Hepatocyte (in vitro differentiated cells): ENCODE results near the gene EVPLL. TPM values are rescaled to one million over a fixed set of nuclear protein-coding genes. Genes with fewer than 3 reads are reported as not detected.

Source experiments
- DNase-seq: peaks from one replicate; pipeline ENCODE4 v3.0.0-alpha.2; 2016; ENCODE audit warnings: low spot score
- H2AFZ ChIP-seq: fragments of 200-600 bp; sonication (generic); 2 replicates; pipeline ENCODE4 v1.6.0; 2016; ENCODE audit warnings: antibody characterized with exemption, mild to moderate bottlenecking
- H3K27ac ChIP-seq: fragments of 200-600 bp; sonication (generic); 2 replicates; pipeline ENCODE4 v1.5.1; 2016; ENCODE audit warnings: mild to moderate bottlenecking
- H3K27me3 ChIP-seq: fragments of 200-600 bp; sonication (generic); 2 replicates; pipeline ENCODE4 v1.6.1; 2016
- H3K36me3 ChIP-seq: fragments of 200-600 bp; sonication (generic); replicated peaks from 2 replicates; pipeline ENCODE4 v1.5.1; 2016; ENCODE audit warnings: low read depth; ENCODE audit not compliant: insufficient read depth
- H3K4me1 ChIP-seq: fragments of 200-600 bp; sonication (generic); 2 replicates; pipeline ENCODE4 v1.5.1; 2016; ENCODE audit warnings: mild to moderate bottlenecking, moderate library complexity; ENCODE audit not compliant: insufficient read depth
- H3K4me2 ChIP-seq: fragments of 200-600 bp; sonication (generic); 2 replicates; pipeline ENCODE4 v1.6.0; 2016
- H3K4me3 ChIP-seq: fragments of 200-600 bp; sonication (generic); 2 replicates; pipeline ENCODE4 v1.5.1; 2016; ENCODE audit warnings: mild to moderate bottlenecking
- H3K79me2 ChIP-seq: fragments of 200-600 bp; sonication (generic); 2 replicates; pipeline ENCODE4 v1.6.0; 2017; ENCODE audit warnings: mild to moderate bottlenecking
- H3K9me2 ChIP-seq: fragments of 200-600 bp; sonication (generic); replicated peaks from 2 replicates; pipeline ENCODE4 v1.6.0; 2017; ENCODE audit warnings: mild to moderate bottlenecking; ENCODE audit not compliant: insufficient read depth
- H3K9me3 ChIP-seq: fragments of 200-600 bp; sonication (generic); 2 replicates; pipeline ENCODE4 v1.5.1; 2016; ENCODE audit warnings: low read depth, mild to moderate bottlenecking
- H4K20me1 ChIP-seq: fragments of 200-600 bp; sonication (generic); 2 replicates; pipeline ENCODE4 v1.6.0; 2016; ENCODE audit warnings: mild to moderate bottlenecking; ENCODE audit not compliant: insufficient read depth, poor library complexity, severe bottlenecking
- EZH2 ChIP-seq: fragments of 200-600 bp; sonication (generic); IDR thresholded peaks from 2 replicates; pipeline ENCODE4 v1.6.1; 2016; ENCODE audit warnings: antibody characterized with exemption, mild to moderate bottlenecking, borderline replicate concordance
- EZH2phosphoT487 ChIP-seq: fragments of 200-600 bp; sonication (generic); IDR thresholded peaks from one replicate; pipeline ENCODE4 v1.6.1; 2018; ENCODE audit warnings: antibody characterized with exemption, mild to moderate bottlenecking, low read depth, moderate library complexity; ENCODE audit not compliant: unreplicated experiment, severe bottlenecking
- WGBS: methylation state at CpG from one replicate; pipeline ENCODE4 v1.1.6; 2016; ENCODE audit warnings: low lambda C conversion rate; ENCODE audit errors: missing lambda C conversion rate; 5-methylcytosine and 5-hydroxymethylcytosine counted together
- polyA plus RNA-seq: library from polyadenylated mRNA; unstranded; fragments of >200 nt; fragmentation: Nextera tagmentation; extraction: Ambion mirVana; gene quantifications from 2 replicates; pipeline ENCODE4 v1.2.1, GENCODE V29; 2016
- total RNA-seq: library from RNA; depleted of rRNA; stranded (reverse); fragments of >200 nt; gene quantifications from 2 replicates; pipeline ENCODE4 v1.2.3, GENCODE V29; 2014
- TF ChIP-seq, protein P1 (sequence below): fragments of 200-600 bp; sonication (generic); IDR thresholded peaks from 2 replicates; pipeline ENCODE4 v1.5.1; 2016; ENCODE audit warnings: antibody characterized with exemption, mild to moderate bottlenecking; ENCODE audit not compliant: poor library complexity

The EVPLL gene
- total RNA-seq (not detected in 2 replicates), polyA plus RNA-seq (0.55 TPM in 1 of 2 replicates, not detected in the other)

DNA sequence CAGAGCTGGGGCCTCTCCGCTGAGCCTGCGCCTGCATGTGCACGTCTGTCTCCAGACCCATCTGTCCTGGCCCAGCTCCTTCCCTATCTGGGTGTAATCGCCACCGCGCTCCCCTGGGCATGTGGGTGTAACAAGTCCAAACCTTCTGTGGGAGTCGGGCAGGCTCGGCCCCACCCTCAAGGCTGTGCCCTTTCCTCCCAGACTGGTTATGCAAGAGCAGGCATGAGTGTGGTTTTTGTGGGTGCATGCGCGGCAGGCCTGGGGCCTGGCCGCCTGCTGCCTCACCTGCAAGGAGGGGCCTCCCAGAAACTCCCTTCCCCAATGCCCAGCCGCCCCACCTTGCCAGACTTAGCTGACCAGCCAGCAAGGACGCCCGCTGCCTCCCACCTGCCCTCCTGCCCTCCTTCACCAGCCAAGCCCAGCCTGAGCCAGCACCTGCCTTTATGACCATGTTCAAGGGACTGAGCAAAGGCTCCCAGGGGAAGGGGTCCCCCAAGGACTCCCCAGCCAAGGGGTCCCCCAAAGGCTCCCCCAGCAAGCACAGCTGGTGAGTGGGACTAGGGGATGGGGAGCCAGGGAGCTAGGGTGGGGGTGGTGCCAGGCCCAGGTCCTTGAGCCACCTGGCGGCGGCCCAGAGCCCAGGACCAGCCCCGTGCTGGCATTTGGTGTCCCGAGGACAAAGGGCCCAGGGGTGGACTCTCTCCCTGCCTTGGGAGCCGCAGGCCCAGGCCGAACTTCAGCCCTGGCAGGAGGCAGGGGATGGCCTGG is at the start of gene EVPLL:
Gene EVPLL (plus strand): TSS at position 342 of the 768 bp plus-strand sequence. CDS start 3,160 bp downstream, outside the sequence.
- Histone ChIP-seq H3K4me1 (no peaks in the 10 kb centered on the region), H3K9me2 (no peaks in the 10 kb centered on the region), H3K36me3 (no peaks in the 10 kb centered on the region), H3K79me2 (no peaks in the 10 kb centered on the region), H3K4me3 (no peak within 1 kb of the TSS), H4K20me1 (no peaks in the 10 kb centered on the region), H2AFZ (no peak within 1 kb of the TSS), H3K27ac (no peak within 1 kb of the TSS), H3K9me3 (no peaks in the 10 kb centered on the region), H3K4me2 (no peak within 1 kb of the TSS), H3K27me3 (no peaks in the 10 kb centered on the region)
- WGBS = 71% methylated on average over 20 of the region's 20 CpGs
- no peak for TF ChIP-seq EZH2
- no peak for TF ChIP-seq EZH2phosphoT487
- TF ChIP-seq, protein P1, sequence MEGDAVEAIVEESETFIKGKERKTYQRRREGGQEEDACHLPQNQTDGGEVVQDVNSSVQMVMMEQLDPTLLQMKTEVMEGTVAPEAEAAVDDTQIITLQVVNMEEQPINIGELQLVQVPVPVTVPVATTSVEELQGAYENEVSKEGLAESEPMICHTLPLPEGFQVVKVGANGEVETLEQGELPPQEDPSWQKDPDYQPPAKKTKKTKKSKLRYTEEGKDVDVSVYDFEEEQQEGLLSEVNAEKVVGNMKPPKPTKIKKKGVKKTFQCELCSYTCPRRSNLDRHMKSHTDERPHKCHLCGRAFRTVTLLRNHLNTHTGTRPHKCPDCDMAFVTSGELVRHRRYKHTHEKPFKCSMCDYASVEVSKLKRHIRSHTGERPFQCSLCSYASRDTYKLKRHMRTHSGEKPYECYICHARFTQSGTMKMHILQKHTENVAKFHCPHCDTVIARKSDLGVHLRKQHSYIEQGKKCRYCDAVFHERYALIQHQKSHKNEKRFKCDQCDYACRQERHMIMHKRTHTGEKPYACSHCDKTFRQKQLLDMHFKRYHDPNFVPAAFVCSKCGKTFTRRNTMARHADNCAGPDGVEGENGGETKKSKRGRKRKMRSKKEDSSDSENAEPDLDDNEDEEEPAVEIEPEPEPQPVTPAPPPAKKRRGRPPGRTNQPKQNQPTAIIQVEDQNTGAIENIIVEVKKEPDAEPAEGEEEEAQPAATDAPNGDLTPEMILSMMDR = no peak
- no peak for DNase-seq

DNA sequence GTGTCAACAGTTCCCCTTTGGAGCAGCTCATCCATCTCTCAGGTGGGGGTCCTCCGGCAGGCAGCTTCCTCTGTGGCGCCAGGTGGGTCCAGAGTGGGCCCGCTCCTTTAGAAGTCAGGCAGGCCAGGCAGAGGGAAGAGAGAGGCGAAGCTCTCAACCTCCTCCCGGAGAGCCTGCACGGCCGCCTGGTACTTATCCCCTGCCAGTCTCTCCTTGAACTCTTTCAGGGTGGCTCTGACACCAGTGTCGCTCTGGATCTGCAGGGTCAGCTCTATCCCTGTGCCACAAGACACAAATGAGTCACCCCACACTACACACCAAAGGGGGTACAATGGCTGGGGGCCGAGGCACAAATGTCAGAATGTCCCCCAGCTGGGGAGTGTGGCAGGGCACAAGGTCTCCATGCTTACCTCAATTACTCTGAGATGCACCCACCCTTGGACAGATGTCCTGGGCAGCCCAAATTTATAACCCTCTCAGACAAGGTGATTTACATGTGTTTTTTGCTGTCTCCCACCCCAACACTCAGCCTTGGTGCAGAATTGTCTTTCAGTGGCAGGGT is 48.9 kb upstream of the EVPLL start:
- H3K9me2 ChIP-seq = no peaks in the 10 kb centered on the region
- no peak for TF ChIP-seq EZH2phosphoT487
- H2AFZ ChIP-seq = no peak overlapping the region
- H3K79me2 ChIP-seq = no peaks in the 10 kb centered on the region
- H3K9me3 ChIP-seq = no peaks in the 10 kb centered on the region
- no peak overlapping the region for H3K27ac ChIP-seq
- no peak for DNase-seq
- no peaks in the 10 kb centered on the region for H3K27me3 ChIP-seq
- H3K36me3 ChIP-seq = no peaks in the 10 kb centered on the region
- H3K4me3 ChIP-seq = no peak overlapping the region
- H4K20me1 ChIP-seq = no peaks in the 10 kb centered on the region
- H3K4me2 ChIP-seq = no peak overlapping the region
- WGBS = 99% methylated on average over 9 of the region's 9 CpGs
- no peaks in the 10 kb centered on the region for H3K4me1 ChIP-seq

DNA sequence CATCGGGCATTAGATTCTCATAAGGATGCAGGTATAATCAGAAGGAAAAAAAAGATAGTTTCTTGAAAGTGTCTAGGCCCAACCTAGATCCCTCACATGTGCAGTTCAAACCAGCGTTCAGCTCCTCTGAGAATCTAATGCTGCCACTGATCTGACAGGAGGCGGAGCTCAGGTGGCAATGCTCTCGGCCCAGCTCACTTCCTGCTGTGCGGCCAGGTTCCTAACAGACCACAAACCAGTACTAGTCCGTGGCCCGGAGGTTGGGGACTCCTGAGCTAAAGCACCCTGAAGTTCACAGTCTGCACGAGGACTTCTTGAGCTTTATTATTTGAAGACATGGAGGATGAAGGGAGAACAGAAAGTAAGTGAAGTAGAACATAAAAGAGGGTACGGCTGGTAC is 45.7 kb upstream of the EVPLL start:
- H3K4me3 ChIP-seq = no peak overlapping the region

More for the DNA sequence above, 45.7 kb upstream of the EVPLL start:
- no peaks in the 10 kb centered on the region for H3K9me3 ChIP-seq
- H3K4me2 ChIP-seq = no peak overlapping the region
- TF ChIP-seq EZH2phosphoT487 = no peak
- TF ChIP-seq, protein P1 = no peak
- no peak for TF ChIP-seq EZH2
- no peaks in the 10 kb centered on the region for H3K9me2 ChIP-seq
- no peaks in the 10 kb centered on the region for H3K27me3 ChIP-seq
- no peak for DNase-seq
- WGBS = 93% methylated on average over 9 of the region's 9 CpGs
- H3K27ac ChIP-seq = no peak overlapping the region
- H4K20me1 ChIP-seq = no peaks in the 10 kb centered on the region
- no peaks in the 10 kb centered on the region for H3K36me3 ChIP-seq
- no peaks in the 10 kb centered on the region for H3K4me1 ChIP-seq
- H2AFZ ChIP-seq = no peak overlapping the region
- no peaks in the 10 kb centered on the region for H3K79me2 ChIP-seq
